T follicular helper cell (primary cell): Measurements from ENCODE around the gene CLEC16A.
"Not testable (repeated sequence)": the region's sequence is repeated elsewhere in the genome, so short reads cannot be mapped to it uniquely, and the experiment has no call there.

Experiments used
- DNase-seq: peaks from one replicate; pipeline ENCODE4 v3.0.0-alpha.2; 2020; ENCODE audit warnings: low read depth

Gene CLEC16A

DNA sequence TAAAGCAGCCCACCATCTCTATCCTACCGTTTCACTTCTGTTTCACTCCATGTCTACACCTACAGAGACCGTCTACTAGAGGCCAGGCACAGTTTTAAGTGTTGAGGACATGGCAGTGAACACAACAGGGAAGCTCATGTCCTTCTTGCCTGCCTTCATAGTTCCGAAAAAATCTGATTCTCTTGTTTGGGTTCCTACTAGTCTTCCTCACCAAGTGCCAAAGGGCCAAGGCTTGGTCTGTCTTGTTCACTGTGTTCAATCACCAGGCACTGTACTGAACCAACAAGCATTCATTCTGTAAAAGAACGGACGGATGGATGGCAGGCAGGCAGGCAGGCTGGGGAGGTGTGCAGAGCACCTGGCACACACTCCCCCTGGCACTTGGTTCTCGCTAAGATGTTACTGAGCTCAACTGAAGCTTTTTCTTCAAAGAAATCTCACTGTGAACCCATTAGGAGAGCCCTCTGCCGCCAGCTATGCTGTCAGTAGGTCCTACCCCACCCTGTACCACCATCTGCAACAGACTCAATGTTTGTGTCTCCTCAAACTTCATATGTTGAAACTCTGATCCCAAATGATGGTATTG is 4.6 kb upstream of the CLEC16A start:
- DNase-seq = no peak

DNA sequence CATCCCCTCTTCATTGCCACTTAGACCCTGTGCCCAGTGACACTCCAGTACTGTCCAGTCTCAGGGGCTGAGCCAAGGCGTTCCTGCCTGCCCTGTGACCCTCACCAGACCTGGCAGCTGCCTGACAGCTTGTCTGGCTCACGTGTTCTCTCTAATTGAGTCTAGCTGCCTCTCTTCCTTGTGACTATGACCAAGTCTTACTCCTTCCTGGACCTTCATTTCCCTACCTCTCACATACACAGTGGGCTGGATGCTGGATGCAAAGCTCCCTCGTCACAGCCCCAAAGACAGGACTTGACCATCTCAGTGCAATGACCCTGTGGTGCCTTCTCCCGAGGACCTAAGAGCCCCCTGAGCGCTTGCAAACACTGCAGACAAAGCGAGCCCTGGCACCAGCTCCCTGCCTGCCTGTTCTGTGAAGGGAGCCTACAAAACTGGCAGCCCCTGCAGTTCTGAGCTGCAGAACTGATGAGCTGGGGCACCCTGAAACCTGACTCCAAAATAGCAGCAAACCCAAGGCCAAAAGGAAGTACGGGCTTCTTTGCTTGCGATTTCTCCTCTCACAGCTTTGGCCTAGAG is 3.8 kb upstream of the CLEC16A start:
- no peak for DNase-seq

DNA sequence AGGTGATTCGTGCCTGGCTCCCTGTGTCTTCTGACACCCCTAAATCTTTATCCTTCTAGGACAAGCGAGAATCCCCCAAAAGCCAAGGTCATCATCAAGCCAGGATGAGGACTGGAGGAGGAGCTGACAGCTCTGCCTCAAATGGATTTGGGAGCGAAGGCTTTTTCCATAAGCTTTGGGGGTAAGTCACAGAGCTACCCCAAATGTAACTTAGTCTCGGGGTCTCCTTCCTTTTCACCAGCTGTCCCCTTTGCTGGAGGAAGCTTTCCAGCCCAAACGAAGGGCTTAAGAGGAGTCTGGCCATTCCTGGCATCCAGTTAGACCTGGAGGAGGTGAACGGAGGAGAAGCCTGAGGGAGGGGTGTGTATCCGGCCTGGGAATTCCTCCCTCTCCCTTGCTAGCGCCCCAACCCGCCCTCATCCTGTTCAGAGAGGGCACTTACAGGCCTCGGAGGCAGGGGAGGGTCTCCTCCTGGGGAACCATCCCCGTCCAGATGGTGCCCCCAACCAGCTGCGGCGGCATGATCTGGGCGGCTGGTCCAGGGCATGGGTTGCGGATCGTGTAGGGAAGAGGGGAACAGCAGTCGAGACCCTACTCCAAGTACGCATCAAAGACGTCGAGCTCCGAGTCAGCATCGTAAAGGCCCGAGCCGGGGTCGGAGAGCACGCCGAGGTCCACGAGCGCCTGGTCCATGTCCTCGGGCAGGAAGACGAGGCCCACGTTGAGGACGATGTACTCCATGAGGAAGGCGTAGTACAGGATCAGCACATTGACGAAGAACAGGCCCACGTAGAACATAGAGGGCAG is 3.0 kb upstream of the CLEC16A start:
- DNase-seq = no peak

DNA sequence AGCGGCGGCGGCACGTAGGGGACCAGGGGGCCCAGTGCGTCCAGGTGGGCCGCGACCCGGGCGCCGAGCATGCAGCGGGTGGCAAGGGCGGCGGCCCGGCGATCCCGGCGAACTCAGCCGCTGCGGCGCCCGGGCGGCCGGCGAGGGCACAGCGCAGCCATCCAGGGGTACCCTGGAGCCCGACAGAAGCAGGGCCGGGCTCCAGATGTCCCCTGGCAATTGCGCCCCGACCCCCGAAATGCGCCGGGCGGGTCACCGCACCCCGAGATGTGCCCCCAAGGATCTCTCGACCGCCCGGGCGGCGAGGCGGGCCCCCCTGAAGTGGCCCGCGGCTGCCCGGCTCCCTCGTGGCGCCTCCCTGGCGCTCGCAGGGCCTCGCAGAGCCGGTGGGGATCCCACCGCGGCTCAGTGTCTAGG is 2.4 kb upstream of the CLEC16A start:
- DNase-seq = not testable (repeated sequence)

DNA sequence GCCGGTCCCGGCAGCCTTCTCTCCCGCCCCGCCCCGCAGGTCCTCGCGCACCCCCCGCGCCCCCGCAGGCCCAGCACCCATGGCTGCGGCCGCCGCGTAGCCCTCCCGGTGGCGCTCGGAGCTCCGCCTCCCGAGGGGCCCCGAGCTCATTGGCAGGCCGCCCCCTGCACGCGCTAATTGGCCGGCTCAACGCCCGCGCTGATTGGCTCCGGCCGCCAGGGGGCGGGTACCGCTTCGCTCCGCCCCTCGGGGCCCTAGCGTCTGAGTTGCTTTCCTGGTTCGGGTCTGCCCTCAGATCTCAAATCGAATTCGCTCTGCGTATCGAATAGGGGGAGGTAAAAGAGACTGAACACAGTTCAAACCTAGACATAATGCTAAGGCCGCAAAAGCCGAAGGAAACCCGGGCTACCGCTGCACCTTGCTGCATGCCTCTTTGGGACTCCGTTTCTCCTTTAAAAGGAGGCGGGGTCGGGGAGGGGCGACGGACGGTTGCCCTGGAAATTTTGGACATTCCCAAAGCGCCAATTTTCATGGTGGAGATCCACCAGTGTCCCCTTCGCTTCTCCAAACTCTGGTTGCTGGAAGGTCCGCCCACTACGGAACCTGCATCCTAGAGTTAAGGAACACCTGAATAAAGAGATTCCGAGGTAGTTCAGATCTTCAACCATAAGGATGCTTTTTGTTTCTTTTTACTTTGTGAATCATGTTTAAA is 1.9 kb upstream of the CLEC16A start, which contains the start of gene DEXI:
Gene DEXI, minus strand, starts transcription at position 117 of the 712 bp plus-strand sequence. CDS start 463 bp downstream, outside the sequence.
- peak; percentile 91 for DNase-seq

DNA sequence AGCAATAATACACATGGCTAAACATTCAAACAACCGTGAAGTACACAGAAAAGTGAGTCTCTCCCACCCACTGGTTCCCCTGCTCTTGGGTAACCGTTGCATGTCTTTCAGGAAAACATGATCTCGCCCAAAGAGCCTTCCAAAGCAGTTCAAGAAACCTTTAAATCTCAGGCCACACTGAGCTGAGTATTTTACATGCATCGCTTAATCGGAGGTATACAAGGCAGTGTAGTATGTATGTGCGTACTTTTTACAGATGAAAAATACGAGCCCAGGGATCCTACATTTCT is 1.4 kb upstream of the CLEC16A start:
- DNase-seq = no peak

DNA sequence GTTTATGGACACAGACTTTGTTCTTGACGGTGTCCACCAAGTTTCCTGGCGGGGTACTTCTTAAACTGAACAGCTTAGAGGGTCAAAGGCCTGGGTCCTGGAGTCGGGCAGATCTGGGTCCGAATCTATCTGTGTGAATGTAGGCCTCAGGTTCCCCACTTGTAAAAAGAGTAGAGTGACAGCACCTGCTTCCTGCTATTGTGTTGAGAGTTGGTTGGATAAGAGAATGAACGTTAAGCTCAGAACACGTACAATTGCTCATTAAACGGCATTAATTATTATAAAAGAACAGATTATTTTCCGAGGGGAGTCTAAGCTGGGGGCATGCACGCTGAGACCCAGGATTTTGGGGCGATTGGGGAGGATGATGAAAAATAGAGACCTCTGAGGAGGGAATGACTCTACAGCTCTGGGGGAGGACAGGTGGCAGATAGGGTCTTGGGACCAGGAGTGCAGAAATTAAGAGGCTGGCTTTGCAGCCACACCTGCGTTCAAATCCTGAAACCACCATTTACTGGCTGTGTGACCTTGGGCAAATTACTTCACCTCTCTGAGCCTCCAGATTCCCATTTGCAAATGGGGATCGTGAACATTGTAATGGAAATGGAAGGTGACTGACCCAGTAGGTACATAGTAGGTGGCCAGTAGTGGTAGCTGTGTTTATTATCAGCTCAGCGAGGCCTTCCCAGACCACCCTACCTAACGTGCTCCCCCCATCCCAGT is 862 bp downstream of the CLEC16A start:
- DNase-seq = no peak

DNA sequence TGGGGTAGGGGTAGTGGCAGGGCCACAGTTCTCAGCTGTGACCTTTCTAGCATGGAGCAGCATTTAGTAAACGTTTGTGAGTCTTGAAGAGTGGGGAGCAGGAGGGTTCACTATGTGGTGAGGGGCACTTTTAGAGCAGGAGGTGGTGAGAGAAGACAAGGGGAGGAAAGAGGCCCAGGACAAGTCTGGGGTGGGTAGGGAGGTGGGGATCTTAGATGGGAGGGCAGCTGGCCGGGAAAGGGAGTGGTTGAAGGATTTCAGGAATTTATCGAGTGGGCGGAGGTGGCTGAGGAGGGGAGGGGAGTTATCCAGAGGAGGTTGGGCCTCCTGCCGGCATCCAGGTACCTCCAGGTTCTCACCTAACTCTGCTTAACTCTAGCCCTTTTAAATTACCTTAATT is 1.9 kb downstream of the CLEC16A start:
- no peak for DNase-seq

DNA sequence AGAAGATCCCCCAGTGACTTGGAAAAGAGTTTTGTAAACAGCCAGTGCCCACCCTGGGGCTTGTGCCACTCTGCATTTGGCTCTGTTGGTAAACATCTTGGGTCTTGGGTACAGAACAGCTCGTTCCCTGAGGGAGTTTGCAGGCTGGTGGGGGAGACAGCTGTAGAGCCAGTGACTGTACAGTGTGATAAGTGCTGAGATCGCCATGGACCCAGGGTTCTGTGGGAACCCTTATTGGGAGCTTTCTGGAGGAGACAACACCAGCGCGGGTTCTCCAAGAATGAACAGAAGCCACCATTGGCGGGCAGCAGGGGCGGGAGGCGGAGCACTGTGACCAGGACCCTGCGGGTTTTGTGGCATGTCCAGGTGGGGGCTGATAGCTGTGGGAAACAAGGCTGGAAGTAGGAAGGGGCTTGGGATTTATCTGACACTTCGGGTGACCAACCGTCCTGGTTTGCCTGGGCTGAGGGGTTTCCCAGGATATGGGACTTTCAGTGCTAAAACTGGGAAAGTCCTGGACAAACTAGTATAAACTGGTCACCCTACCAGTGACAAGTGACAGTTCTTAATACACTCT is 2.9 kb downstream of the CLEC16A start:
- DNase-seq = no peak

DNA sequence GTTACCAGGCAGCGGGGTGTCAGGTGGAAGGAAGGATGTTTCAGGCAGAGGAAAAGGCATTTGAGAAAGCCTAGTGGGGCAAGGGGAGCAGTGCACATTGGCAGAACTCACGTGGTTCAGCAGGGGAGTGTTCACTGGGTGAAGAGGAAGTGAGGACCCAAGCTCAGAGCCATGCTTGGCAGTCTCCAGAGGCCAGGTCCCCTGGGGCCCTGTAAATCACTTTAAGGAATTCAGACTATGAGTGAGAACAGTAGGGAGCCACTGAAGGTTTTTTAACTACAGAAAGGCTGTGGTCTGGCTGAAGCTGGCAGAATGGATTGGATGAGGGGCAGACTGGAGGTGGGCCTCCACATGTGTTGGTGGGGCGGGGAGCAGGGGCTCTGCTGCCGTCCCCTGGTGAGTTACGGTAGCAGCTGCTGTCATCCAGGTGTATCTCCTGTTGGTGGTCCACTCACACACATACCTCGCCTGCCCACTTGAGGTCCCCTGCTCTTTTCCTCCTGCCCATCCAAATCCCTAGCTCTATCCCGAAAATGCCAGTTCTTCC is 5.1 kb downstream of the CLEC16A start:
- DNase-seq = peak; percentile 26

DNA sequence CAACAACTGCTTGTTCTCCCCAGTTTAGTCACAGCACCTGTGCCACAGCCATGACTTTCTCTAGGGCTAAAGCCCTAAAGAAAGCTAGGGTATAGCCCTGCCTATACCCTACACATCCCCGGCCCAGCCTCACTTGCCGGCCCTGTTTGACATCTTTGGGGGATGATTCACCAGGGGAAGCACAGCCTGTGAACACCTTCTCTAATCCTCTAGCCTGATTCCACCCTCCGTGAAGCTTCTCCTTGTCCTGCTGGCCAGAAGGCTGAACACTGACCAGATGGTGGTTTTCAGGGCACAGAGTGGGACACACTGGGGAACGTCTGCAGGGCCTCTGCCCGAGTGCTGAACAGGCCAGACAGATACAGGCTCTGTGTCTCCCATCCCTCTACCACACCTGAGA is 6.0 kb downstream of the CLEC16A start:
- DNase-seq = no peak

DNA sequence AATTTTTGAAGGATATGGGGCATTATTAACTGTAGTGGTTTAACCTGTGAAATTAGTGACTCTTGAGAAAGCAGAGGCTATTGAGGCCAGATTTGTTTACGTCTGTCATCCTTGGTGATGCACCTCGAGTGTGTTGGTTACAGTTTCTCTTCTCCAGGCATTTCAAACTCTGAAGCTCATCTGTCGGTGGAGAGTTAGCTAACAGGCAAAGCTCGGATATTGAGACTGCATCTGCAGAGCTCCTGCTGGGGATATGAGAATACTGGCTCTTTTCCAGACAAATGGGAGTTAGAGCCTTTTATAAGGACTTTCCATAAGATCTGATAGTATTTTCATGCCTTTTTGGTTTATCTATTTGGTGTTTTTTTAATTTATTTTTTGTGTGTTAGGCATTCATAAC is 6.7 kb downstream of the CLEC16A start:
- DNase-seq = no peak

DNA sequence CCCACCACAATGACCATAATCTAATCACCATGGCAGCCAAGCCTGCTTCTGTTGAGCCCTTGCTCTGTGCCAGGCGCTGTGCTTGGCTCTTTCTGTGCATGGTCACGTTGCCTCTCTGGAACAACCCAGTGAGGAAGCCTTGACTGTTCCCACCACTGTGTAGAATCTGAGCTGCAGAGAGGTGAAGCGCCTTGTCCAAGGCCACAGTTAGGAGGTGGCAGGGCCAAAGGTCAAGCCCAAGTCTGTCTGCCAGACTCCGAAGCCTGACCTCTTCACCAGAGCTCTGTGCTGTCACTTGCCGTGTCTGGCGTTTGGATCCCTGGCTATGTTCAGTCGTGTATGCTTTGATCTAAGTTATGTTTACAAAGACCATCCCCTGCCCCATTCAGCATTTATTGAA is 10.5 kb downstream of the CLEC16A start:
- no peak for DNase-seq

DNA sequence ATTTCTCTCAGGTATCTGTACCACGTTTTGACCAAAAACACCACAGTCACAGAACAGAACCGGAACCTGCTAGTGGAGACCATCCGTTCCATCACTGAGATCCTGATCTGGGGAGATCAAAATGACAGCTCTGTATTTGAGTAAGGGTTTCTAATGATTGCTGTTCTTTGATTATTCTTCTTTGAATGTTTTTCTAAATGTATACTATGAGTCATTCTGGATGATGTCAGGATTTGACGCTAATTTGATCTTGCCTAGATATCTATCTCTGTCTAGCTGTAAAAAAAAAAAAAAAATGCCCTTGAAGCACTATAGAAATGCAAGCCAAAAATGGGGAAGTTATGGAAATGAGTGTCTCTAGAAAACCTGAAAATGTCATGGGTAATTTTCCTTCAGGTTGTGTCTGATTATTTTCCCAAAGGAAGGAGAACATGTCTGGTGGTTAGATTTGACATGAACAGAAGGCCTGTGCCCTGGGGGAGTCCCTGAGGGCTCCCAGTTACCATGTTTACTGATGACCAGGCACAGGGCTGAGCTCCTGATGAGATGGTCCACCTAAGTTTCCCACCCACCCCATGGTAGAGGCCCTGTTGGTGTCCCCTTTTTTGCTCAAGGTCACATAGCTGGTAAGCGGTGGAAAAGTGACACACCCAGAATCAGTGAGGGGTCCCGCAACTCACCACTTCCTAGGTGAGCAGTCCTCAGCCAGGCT is 13.6 kb downstream of the CLEC16A start:
- DNase-seq = no peak

DNA sequence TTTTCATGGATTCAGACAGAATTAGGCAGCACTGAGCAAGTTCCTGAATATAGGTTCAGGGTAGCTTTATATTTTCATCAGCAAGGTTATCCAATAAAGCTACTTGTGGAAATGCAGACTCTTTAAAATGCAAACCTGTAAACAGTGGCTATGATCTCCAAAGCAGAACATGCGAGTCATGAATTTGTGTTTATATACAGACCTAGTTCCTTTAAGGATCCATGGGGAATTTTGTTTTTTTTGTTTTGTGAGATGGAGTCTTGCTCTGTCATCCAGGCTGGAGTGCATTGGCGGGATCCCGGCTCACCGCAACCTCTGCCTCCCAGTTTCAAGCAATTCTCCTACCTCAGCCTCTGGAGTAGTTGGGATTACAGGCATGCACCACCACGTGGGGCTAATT is 14.8 kb downstream of the CLEC16A start:
- DNase-seq = no peak

DNA sequence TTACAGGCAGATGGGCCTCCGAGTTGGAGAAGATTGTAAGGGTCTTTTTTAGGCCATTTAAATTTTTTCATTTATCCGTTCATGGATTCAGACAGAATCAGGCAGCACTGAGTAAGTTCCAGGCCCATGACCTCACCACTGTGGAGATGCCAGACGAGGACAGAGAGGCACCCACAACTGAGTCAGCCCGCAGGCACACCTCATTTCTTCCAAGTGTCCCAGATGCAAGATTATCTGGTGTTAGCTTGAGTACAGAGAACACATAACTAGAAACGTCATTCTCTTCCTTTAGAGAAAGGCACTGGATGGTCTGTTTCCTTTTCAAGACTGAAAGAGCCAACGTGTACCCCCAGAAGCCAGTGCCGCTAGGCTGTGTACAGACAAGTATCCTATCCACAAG is 16.9 kb downstream of the CLEC16A start:
- DNase-seq = no peak

DNA sequence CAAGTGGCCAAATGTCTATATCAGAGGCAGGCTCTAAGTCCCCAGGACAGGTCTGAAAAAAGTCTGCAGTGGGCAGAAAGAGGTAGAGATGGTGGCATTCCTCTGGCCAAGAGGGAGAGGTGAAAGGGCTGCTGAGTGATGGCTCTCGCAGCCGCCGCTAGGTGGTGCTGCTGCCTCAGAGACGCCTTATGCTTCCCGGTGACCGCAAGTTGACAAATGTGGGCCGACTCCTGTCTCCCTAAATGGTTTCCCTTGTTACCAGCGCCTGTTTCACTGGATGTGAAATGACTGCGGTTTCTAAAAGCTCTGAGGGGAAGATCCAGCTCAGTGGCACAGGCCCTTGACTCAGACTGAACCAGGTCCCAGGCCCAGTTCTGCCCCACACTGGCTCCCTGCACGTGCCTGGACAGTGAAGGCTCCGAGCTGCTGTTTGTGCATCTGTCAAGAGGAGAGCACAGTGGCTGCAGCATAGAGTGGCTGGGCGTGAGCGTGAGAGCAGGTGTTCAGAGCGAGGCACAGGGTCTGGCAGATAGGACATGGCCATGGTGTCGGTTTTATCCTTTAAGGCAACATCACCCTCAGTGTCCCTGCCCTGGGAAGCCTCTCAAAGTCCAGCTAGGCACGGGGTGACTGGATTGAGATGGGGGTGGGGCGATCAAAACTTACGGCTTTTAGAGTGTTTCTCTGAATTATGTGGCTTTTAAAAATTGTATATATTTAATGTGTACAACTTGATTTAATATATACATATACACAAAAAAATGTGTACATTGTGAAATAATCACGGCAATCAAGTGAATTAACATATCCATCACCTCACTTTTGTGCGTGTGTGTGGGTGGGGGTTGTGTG is 19.9 kb downstream of the CLEC16A start:
- DNase-seq = peak; percentile 74

DNA sequence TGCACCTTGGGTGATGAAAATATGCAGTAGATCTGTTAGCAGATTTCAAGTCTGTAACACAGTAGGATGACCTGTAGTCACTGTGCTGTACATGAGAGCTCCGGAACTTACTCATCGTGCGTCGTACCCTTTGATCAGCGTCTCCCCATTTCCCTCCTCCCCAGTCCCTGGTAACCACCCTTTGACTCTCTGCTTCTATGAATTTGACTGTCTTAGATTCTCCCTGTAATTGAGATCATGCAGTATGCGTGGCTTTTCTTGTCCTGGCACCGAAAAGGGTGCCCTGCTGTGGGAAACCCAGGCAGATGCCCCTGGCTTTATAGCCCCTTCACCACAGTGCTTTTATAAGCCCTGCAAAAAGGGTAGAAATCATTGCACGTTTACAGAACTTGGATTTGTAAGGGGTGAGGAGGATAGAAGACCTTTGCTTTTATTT is 20.5 kb downstream of the CLEC16A start:
- peak; percentile 65 for DNase-seq

DNA sequence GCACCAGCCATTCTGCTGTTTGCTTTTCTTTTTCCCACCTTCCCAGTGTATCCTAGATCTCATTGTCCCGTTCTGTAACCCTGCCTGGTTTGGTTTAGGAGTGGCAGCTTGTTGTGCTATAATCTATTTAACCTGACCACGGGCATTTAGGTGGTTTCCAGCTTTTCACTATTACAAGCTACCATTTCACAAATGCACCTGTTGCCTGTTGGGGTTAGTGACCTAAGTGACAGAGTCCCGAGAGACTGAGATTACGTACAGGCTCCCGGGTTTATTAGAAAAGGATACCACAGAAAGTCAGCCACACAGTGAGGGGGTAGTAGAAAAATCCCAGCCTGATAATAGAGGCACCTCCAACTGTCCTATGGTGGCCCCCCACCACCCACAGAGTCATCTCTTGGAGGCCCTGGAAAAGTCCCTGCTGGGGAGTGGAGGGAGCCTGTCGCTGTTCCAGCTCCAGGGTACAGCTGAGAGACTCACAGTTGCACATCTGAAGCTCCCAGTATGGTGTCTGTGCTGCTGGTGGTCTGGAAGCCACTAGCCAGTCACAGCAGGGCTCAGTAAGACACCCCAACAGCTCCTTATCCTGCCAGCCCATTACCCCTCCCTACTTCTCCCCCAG is 21.2 kb downstream of the CLEC16A start:
- DNase-seq = no peak
